GM18861 (cell line): ENCODE results near the gene PTPN2.

Source experiments
- ATAC-seq: cut with Tn5 transposase; IDR thresholded peaks from one replicate; pipeline ENCODE4 v1.9.1; 2021; ENCODE audit not compliant: unreplicated experiment

The PTPN2 gene

DNA sequence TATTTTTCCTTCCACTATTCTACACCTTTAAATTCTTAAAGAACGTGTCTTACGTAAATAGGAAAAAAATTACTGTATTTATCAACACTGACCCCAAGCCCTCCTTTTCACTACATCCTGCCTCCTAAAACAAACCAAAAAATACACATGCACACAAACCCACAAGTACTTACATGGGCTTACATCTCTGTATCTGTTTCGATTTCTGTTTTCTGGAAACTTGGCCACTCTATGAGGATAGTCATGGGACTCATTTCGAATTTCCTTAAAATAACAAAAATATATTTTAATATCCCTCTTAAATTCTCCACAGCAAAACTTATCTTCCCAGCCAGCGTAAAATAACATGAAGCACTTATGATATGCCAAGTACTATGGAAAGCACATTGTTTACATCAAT lies 25.0 kb downstream of the PTPN2 start:
- no peak for ATAC-seq

GRCh38 chr18:12857991-12858544 lies 26.0 kb downstream of the PTPN2 start:
- no peak for ATAC-seq

- no peak for ATAC-seq
Measured at GRCh38 chr18:12857215-12857905, 26.7 kb downstream of the PTPN2 start.

DNA sequence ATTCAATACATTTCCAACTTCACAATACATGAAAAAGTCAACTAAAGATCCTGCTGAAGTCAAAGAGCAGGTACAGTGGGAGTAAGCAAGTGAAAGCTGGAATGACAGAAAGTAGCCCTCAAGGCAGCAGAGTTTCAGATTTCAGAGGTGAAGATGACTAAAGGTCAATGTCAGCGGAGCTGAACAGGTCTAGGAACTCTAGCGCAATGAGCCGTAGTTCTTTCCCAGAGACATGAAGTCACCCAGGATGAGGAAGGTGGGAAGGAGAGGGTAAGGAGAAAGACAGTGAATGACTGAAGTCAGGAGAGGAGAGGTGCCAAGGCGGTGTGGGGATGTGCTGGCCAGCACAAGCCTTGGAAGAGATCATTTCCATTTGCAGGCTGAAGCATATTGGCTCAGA lies 28.1 kb downstream of the PTPN2 start:
- ATAC-seq, result no peak

DNA sequence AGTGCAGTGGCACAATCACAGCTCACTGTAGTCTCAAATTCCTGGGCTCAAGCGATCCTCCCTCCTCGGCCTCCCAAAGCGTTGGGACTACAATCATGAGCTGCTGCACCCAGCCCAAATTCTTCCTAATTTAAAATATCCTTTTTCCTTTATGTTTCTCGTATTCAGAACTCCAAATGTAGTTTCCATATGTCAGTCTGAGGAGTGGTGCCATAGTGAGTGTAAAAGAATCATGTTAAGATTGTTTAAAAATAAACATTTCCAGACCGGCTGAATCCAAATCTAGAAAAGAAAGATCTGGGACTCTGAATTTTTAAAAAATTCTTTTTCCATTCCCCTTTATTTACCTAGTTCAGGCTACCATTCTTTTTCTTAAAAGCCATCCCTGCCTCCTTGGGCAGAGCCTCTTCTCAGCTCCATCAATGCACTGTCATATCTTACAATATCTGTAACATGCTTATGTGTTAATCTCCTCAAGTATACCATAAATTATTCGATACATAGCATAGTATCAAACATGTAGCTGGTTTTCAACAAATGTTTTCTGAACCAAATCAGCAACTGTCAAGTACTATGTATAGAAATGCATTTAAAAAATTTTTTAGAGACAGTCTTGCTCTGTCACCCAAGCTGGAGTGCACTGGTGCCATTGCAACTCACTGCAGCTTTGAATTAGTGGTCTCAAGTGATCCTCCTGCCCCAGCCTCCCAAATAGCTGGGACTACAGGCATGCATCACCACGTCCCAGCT lies 31.3 kb downstream of the PTPN2 start:
- no peak for ATAC-seq

- no peak for ATAC-seq
Measured at GRCh38 chr18:12851716-12852115, 32.3 kb downstream of the PTPN2 start.

DNA sequence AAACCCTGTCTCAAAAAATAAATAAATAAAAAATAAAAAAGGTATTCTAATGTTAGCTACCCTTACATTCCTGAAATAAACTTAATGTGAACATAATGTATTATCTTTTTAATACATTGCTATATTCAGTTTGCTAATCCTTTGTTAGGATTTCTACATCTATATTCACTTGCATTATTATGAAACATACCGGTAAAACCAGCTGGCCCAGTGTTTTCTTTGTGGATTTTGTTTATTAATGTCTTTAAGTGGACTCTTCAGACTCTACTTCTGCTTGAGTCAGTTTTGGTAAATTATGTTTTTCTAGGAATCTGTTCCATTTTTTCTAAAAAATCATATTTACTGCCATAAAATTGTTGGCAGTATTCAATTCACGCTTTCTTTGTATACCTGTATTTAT lies 34.5 kb downstream of the PTPN2 start:
- no peak for ATAC-seq

DNA sequence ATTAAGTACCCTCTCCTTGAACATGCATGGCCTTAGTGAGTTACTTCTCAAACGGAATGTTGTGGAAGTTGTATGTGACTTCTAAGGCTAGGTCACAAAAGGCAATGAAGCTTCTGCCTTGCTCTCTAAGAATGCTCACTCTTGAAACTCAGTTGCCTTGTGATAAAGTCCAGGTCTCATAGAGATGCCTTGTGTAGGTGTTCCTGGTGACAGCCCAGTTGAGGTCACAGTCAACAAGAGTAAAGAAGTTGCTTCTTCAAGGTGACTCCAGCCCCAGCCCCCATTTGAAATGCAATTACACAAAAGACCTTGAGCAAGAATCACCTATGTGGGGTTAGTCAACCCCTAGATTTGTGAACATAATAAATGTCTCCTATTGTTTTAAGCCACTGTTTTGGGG lies 35.6 kb downstream of the PTPN2 start:
- ATAC-seq, result no peak

DNA sequence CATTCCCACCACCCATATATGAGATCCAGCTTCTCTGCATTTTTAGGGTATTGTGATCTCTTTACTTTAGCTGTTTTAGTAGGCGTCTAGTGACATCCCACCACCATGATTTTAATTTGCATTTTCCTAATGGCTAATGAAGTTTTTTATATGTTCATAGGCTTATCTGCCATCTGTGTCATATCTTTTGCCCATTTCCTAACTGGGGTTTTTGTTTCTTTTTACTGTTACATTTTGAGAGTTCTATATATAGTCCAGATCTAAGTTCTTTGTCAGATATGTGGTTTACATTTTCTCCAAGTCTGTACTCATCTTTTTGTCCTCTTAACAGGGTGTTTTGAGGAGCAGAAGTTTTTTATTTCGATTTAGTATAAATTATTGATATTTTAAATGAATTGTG lies 39.6 kb downstream of the PTPN2 start:
- ATAC-seq, result no peak

DNA sequence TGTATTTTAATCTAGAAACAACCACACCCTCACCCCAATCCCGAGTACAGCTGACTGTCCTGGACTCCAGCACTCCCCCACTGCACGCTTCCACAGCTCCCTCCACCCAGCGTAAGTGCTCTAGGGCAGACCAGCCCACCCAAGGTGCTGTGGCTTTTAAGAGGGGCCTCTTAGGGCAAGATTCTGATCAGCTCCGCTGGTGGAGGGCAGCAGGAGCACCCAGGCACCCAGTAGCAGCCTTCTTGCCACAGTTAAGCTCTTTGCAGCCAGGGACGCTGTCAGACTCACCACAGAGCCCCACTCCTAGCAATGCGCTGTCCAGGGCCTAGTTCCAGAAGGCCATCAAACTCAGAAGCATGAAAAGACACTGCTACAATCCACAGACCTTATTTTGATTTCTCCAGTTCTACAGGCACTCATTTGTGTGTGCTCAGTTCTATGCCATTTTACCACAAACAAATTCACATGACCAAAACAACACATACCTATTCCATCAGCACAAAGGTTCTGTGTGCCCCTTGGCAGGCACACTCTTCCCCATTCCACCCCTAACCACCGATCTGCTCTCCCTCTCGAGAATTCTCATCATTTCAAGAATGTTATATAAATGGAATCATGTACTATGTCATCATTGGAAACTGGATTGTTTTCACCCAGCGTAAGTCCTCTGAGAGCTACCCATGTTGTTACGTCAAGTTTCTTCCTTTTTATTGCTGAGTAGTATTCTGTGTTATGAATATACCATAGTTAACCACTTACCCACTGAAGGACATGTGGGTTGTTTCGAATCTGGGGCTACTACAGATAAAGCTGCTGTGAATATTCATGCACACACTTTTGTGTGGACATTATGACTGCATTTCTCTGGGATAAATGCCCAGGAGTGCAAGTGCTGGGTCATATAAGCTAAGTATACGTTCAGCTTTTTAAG lies 40.4 kb downstream of the PTPN2 start:
- no peak for ATAC-seq

- no peak for ATAC-seq
Measured at GRCh38 chr18:12842459-12843380, 41.3 kb downstream of the PTPN2 start.

DNA sequence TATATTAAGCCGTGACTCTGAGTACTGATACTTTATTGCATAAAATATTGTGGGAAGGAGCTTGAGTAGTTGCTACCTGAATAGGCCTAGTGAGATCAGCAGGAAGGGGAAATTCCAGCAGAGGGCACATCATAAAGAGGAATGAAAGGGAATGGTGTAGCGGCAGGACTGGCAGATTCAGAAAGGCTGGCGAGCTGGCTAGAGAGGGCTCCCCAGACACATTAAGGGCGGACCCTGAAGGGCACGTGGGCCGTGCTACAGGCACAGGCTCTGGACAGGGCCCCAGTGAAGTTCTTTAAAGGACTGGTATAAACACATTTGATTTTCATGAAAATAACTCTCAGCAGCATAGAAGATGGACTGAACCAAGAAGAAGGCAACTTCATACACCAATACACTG lies 43.0 kb downstream of the PTPN2 start:
- ATAC-seq, result no peak

- no peak for ATAC-seq
Measured at GRCh38 chr18:12840382-12840781, 43.7 kb downstream of the PTPN2 start.

GRCh38 chr18:12839526-12840196 lies 44.4 kb downstream of the PTPN2 start:
- peak; percentile 59 for ATAC-seq

DNA sequence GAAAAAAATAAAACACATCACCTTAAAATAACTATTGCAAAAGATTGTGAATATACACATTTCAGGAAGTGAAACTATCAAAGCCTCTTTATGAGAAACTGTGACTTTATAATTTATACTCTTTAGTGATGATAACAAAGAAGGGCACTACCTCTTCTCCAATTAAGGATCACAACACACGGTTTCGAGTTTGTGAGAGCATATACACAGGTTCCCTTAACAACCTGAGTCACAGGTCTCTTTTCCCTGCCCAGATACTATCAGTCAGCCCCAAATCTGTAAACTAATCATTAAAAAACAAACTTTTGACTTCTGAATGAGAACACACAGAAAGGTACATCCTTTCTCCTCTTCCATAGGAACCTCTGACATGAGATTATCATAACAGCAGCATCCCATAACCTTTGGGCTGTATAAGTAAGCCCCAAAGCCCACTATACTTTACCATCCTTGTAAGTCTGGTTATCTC lies 44.9 kb downstream of the PTPN2 start:
- peak; percentile 49 for ATAC-seq

GRCh38 chr18:12838178-12838634 lies 45.8 kb downstream of the PTPN2 start:
- no peak for ATAC-seq

- ATAC-seq, result no peak
Measured at GRCh38 chr18:12837747-12838146, 46.3 kb downstream of the PTPN2 start.

DNA sequence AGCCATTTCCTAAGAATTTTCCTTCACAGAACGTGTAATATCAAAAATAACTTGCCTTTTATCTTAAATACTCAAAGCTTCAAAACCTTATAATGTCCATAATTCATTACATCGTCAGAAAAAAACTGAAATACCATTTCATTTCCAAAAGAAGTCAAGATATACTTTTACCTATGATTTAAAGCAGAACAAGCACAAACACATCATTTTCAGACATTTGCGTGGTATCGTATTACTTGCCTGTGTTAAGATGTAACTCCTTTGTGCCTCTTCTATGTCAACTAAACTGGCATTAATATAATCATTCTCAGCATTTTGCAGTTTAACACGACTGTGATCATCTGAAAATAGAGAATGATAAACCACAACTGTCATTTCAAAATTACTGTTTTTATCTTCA lies 47.5 kb downstream of the PTPN2 start:
- no peak for ATAC-seq
